Measurements from ENCODE around the gene ATP6V0D1.

ATP6V0D1 gene

DNA sequence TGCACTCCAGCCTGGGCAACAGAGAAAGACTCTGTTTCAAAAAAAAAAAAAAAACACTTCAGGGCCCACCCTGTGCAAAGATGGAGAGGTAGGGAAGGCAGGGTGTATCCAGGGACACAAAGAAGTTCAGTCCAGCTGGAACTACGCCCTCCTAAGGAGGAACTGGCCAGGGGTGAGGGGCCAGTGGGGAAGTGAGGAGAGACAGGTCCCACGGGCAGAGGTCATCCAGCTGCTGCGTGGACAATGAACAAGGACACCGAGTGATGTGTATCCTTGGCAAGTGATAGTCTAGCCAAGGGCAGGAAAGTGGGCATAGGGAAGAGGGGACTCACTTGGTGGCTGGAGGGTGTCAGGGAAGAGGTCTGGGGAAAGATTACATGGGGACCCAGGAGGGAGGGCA is 38.3 kb upstream of the ATP6V0D1 start:
- Histone ChIP-seq H3K4me3 (ENCODE audit: low read depth, low read length) (no peak overlapping the region), H3K4me2 (ENCODE audit: low read length) (no peak overlapping the region), H3K36me3 (ENCODE audit: control insufficient read depth, insufficient read depth, low read length) (no peaks in the 10 kb centered on the region), H3K27me3 (ENCODE audit: control insufficient read depth, insufficient read depth, low read length) (no peaks in the 10 kb centered on the region), H3K9me3 (ENCODE audit: control insufficient read depth, low read length) (no peaks in the 10 kb centered on the region), H3K9ac (no peak overlapping the region), H3K79me2 (no peaks in the 10 kb centered on the region), H2AFZ (no peak overlapping the region), H3K4me1 (peaks cover 9% of the 10 kb centered on the region), H3K27ac (no peak overlapping the region)
- TF ChIP-seq CTCF (IDR thresholded peaks at IDR 0.05) = no peak

GRCh38 chr16:67518676-67519075 is 37.7 kb upstream of the ATP6V0D1 start:
- Histone ChIP-seq H3K9ac (no peak overlapping the region), H3K4me3 (ENCODE audit: low read depth, low read length) (no peak overlapping the region), H2AFZ (no peak overlapping the region), H3K79me2 (no peaks in the 10 kb centered on the region), H3K27me3 (ENCODE audit: control insufficient read depth, insufficient read depth, low read length) (no peaks in the 10 kb centered on the region), H3K27ac (no peak overlapping the region), H3K36me3 (ENCODE audit: control insufficient read depth, insufficient read depth, low read length) (no peaks in the 10 kb centered on the region), H3K4me2 (ENCODE audit: low read length) (no peak overlapping the region), H3K9me3 (ENCODE audit: control insufficient read depth, low read length) (no peaks in the 10 kb centered on the region), H3K4me1 (peaks cover 9% of the 10 kb centered on the region)
- TF ChIP-seq CTCF (IDR thresholded peaks at IDR 0.05) = no peak

DNA sequence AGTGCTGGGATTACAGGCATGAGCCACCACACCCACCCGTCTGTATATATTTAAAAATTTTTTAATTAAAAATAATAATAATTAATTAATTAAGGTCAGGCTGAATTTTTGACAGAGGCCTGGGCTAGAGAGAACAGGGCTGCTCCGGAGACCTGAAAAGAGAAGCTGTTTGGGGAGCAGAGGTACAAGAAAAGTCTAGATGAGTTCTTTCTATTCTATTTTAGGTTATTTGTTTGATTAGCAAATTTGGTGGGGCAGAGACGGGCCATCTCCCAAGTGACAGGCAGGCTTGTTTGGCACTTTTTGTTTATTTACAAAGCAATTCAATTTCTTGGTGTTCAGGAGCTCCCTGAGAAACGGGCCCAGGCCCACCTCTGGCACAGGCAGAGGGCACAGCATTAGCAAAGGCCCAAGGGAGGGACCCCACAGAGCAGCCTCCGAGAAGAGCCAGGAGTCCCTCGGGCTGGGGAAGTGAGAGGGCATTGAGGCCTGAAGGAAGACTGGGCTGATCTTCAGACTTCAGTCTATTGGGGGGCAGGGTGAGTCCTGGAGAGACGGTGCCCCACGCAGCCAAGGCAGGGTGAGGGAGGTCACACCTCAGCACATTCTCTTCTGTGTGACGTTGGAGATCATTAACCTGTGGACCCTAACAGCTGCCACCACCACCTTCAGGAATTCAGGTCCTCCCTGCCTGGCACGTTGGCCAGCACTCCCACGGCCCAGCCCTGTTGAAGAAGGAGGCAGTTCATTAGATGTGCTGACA is 36.9 kb upstream of the ATP6V0D1 start:
- no peaks in the 10 kb centered on the region for H3K27me3 ChIP-seq (ENCODE audit: control insufficient read depth, insufficient read depth, low read length)
- TF ChIP-seq CTCF (IDR thresholded peaks at IDR 0.05) = no peak
- no peaks in the 10 kb centered on the region for H3K79me2 ChIP-seq
- no peak overlapping the region for H2AFZ ChIP-seq
- no peak overlapping the region for H3K9ac ChIP-seq
- H3K4me3 ChIP-seq (ENCODE audit: low read depth, low read length) = no peak overlapping the region
- H3K36me3 ChIP-seq (ENCODE audit: control insufficient read depth, insufficient read depth, low read length) = no peaks in the 10 kb centered on the region
- H3K4me1 ChIP-seq = peaks cover 9% of the 10 kb centered on the region
- no peak overlapping the region for H3K27ac ChIP-seq
- no peak overlapping the region for H3K4me2 ChIP-seq (ENCODE audit: low read length)
- H3K9me3 ChIP-seq (ENCODE audit: control insufficient read depth, low read length) = no peaks in the 10 kb centered on the region

DNA sequence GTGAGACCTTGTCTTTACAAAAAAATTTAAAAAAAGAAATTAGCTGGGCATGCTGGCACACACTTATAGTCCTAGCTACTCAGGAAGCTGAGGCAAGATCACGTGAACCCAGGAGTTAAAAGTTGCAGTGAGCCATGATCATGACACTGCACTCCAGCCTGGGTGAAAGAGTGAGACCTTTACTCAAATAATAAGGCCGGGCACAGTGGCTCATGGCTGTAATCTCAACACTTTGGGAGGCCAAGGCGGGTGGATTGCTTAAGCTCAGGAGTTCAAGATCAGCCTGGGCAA is 36.1 kb upstream of the ATP6V0D1 start:
- no peak overlapping the region for H3K9ac ChIP-seq

More for the DNA sequence above, 36.1 kb upstream of the ATP6V0D1 start:
- Histone ChIP-seq H3K27me3 (ENCODE audit: control insufficient read depth, insufficient read depth, low read length) (no peaks in the 10 kb centered on the region), H3K36me3 (ENCODE audit: control insufficient read depth, insufficient read depth, low read length) (no peaks in the 10 kb centered on the region), H3K27ac (no peak overlapping the region), H3K4me1 (peaks cover 9% of the 10 kb centered on the region), H2AFZ (no peak overlapping the region), H3K4me3 (ENCODE audit: low read depth, low read length) (no peak overlapping the region), H3K9me3 (ENCODE audit: control insufficient read depth, low read length) (no peaks in the 10 kb centered on the region), H3K79me2 (no peaks in the 10 kb centered on the region), H3K4me2 (ENCODE audit: low read length) (no peak overlapping the region)
- TF ChIP-seq CTCF (IDR thresholded peaks at IDR 0.05) = no peak

Data from parathyroid adenoma (tissue), 2 donors.